GM21825 (cell line): ENCODE results near the gene RPL34.
A peak's percentile ranks its signal among the peaks of the same experiment; 100 is the strongest.
"Not testable (repeated sequence)": the region's sequence is repeated elsewhere in the genome, so short reads cannot be mapped to it uniquely, and the experiment has no call there.

Source experiments
- ATAC-seq: cut with Tn5 transposase; IDR thresholded peaks from one replicate; pipeline ENCODE4 v1.9.1; 2021; ENCODE audit warnings: mild to moderate bottlenecking, moderate library complexity; ENCODE audit not compliant: unreplicated experiment

Gene RPL34

DNA sequence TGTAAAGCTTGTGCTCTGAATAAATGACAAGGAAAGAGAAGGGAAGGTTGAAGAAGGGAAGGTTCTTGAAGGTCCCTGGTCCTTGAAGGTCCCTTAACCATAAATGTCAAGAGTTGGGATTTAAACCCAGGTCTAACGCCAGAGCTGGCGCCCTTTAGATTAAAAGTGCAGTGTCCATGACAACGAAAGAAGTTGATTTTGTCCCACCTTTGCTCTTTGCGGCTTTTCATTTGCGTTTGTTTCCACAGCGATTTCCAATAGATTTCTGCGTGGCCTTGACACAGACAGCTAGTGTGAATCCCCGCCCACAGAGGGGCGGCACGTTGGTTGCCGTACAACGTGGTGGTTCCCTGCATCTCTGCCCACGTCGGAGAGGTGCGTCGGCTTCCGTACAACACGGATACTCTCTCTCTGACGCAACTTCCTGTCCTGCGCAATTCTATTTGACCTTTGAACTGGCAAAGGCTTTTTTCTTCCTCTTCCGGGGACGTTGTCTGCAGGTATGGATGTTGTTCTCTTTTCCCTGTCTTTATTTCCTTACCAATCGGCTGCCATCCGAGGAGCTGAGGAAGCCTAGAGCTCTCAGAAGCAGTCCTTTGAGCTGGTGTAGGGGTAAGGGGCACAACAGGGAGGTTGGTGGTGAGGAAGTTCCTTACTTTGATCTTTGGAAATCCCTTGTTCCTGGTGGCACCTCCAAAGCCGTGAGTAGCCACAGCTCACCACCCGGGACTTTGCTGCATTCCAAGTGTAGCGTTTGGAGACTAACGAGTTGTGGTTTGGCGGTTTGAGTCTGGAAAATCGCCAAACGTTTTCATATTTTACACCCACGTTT lies at the start of gene RPL34:
RPL34 (plus strand) TSS at position 476 of the 832 bp plus-strand sequence. CDS start 1,384 bp downstream, outside the sequence.
- ATAC-seq: peak; percentile 100

DNA sequence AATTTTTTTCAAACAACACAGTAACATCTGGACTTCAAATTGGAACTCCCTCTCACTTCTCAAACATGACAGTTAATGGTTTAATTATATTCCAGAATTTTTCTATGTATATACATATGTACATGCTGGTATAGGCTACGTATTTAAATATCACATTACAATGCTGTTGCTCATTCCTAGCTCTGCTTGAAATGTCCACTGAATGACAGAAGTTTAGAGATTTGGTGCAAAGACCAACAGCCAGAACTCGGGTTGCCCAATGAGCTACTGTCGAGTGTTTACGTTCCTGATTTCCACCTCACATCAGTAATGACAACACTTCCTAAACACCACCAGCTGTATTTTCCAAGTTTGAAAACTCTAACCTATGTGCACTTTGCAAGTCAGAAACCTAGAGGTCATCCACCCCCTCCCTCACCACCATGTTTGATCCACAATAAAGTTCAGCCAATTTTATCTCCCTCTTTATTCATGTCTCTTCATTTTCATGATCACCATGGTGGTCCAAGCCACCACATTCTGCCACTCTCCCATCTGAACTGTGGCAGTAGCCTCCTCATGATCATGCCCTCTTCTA lies 49.3 kb upstream of the RPL34 start:
- ATAC-seq: no peak

- ATAC-seq: no peak
These were observed 46.0 kb upstream of the RPL34 start for GRCh38 chr4:108574402-108574801.

DNA sequence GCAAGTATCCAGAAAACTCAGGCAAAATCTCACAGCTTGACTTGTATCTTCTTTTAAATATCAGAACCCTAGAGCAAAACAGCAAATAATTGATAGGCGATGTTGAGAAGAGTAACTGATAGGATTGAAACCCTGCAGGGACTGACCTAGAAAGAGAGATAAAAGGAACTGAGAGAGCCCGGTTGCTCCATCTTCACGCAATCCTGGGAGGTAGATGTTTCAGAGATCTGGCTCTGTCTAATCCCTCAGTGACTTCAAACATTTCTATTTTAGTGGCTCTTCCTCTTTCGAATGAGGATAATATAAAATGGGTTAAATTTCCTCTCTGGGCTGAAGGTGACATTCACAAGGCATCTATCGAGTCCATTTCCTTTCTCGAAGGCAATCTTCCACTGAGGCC lies 39.3 kb upstream of the RPL34 start:
- no peak for ATAC-seq

DNA sequence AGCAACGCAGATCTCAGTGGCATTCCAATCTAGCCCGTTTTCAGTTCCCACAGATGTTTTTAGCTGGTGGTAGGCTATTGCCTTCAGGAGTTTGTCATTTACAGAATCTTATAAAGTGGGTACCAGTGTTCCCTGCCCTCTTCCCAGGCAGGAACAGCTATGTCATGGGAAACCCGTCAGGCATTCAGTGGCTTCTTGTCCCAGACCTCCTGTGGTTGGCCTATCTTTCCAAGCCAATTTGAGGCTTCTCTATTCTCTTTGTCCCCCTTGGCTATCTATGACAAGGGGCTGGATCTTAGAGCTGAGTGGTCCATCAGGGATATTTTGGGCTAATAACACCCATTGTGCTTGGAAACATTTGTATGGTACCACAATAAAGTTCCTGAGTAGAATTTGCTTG lies 33.6 kb upstream of the RPL34 start:
- no peak for ATAC-seq

GRCh38 chr4:108588878-108589277 lies 31.5 kb upstream of the RPL34 start:
- ATAC-seq: no peak

DNA sequence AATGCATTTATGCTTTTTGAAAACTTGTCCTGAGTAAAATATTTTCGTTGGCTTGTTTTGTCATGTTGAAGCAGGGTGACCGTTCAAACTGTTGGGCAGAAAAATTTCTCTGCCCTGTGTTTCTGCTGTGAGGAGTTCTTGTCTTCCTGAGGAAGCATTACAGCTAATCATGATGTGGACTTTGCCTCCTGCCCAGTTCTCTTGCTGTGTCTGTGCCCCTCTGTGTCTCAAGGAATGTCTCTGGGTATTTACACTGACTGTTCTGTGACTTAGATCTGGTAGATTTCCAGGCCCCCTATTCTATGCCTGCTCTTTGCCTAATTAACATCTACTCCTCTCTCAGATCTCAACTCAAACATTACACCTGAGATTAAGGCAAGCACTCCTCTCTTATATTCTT lies 30.4 kb upstream of the RPL34 start:
- ATAC-seq: no peak

DNA sequence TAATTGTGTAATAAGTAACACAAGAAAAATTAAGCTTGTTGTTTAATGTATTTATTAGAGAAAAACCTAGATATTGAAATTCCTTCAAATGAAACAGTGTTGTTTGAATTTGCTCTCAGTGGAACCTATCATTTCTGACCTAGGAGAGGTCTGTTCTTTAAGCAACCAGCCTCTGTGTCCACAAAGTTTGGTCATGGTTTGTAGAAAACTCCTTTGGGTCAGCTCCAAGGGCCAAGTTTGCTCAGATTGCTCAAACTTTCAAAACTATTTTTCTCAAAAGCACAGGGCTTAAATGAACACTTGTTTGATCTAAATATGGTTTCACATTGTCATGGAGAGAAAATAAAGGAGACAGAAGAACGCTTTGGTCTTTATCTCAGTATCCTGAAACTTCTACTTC lies 29.6 kb upstream of the RPL34 start:
- ATAC-seq: no peak

GRCh38 chr4:108592674-108592986 lies 27.7 kb upstream of the RPL34 start:
- no peak for ATAC-seq

DNA sequence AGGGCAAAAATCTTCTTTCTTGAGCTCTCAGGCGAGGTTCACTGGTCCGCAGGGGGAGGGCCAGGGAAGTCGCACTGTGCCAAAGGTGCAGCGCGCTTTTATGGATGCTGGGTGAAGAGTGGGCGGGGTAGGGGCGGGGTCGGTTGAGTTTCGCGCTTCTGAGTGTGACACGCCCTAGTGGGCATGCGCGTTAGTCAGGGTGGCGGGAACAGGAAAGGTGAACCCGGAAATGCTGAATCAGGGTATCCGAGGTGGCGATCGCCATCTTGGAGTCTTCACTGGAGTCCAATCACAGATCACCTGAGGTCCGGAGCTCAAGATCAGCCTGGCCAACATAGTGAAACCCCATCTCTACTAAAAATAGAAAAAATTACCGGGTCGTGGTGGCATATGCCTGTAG lies 26.1 kb upstream of the RPL34 start:
- not testable (repeated sequence) for ATAC-seq

DNA sequence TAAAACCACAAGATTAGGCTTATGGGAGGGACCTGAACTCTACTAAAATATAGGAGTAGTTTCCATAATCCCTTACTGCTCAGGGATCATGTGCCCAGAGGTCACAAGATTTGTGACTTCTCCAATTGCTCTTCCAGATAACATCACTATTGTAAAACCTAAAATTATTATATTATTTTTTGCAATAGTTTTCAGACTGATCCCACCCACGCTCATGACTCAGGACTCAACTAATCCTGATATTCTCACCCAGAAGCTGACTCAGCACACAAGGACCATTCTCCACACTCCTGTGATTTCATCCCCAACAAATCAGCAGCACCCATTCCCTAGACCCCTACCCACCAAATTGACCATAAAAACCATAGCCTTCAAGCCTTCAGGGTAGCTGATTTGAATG lies 24.0 kb upstream of the RPL34 start:
- no peak for ATAC-seq

GRCh38 chr4:108601106-108601505 lies 19.3 kb upstream of the RPL34 start:
- ATAC-seq: no peak

GRCh38 chr4:108601532-108601931 lies 18.8 kb upstream of the RPL34 start:
- no peak for ATAC-seq

GRCh38 chr4:108602163-108602562 lies 18.2 kb upstream of the RPL34 start:
- no peak for ATAC-seq

DNA sequence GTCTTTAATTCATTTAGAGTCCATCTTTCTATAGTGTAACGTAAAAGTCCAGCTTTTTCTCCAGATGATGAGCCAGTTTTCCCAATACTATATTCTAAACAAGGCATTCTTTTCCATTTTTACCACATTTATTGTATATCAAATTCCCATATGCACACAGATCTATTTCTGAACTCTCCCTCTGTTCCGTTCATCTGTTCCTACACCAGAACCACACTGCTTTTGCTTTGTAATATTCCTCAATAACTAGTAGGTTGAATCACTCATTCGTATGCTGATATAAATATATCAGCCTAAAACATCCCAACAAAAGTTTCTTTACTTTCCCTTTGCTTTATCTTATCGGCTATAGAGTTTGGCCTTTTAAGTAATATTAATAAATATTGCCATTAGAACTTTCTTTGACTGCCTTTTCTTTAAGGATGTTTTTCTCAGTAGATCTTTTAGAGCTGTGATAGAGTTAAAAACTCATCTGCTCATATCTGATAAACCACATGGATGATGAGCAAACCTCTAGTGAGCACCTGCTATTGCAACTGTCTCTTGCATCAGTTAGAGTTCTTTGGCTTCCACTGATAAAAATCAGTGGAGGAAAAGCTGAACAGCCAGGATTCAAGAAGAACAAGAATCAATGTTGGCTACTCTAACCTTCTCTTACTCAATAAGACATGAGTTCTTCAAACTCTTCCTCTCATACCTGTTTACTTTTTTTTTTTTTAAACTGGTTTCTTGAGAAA lies 13.1 kb upstream of the RPL34 start:
- no peak for ATAC-seq

GRCh38 chr4:108611365-108611764 lies 9.0 kb upstream of the RPL34 start:
- no peak for ATAC-seq

DNA sequence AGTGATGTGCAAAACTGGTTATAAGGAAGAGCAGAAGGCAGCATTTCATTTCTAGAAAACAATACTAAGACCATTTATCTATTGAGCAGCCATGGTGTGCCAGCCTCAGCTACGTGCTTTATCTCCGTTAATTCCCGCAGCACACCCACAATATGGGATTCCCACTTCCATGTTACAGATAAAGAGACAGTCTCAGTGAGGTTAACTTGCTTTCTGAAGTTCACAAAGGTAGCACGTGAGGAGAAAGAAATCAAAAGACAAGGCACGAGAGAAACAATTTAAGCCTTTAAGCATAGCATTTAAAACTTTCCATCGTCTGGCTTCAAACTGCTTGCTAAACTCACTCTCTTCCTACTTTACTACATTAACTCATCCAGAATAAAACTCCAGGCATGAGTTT lies 8.0 kb upstream of the RPL34 start:
- no peak for ATAC-seq

GRCh38 chr4:108619372-108620100 lies 840 bp upstream of the RPL34 start:
- peak; percentile 10 for ATAC-seq

GRCh38 chr4:108620933-108621905 lies 843 bp downstream of the RPL34 start:
- ATAC-seq: no peak

- ATAC-seq: no peak
These were observed 1.6 kb downstream of the RPL34 start for GRCh38 chr4:108622022-108622421.
